ENCODE data around the gene BBS9.
"Not testable (repeated sequence)": the region's sequence is repeated elsewhere in the genome, so short reads cannot be mapped to it uniquely, and the experiment has no call there.

Gene BBS9

DNA sequence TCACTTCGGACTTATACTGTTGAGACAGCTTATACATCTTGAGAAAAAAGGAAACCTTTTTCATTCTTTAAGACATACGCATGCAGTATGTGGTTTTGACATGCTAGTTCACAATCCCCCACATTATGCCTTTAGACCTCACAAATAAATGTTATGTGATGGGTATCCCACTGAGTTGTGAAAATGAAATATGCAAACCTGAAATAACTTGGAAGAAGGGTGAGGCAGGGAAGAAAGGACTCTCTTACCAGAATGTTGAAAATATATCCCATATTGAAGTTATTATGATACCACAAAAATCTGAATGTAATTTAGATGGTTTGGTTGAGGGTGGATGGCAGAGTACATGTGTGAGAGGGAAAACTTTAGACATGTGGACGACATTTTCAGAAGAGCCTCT, 379.8 kb downstream of the BBS9 start:
- DNase-seq: no peak

DNA sequence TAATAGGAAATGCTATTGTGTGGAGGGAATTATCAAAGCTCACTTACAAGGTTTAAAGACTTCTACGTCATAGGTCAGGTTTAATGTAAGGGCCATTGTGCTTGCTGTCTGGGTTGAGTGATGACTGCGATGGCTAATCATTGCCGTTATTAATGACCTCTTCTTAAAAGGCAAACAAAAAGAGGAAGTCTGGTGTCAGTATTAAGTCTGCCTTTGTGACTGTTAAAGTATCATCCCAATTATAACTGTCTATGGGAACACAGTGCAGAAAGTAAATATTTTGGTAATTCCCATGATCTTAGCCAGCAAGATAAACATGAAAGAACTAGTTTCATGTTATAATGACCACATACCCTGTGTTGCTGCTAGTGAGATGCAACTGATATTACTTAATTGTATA, 382.4 kb downstream of the BBS9 start:
- DNase-seq: no peak

DNA sequence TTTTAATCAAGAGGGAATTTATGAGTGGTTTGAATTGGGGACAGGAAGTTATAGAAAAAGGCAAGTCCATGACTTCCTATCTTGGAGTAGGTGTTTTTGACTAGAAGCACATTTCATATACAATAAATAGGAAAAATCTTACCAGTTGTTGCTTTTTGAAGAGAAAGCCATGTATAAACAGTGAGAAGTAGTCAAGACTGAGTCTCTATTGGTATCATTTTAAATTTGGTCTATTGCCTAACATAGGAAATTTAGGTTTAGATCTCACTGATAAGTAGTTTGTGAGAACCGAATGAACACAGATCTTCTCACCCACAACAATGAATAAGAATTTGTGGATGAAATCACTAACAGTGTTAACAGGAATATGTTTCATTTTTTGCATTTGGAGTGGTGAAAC, 387.2 kb downstream of the BBS9 start:
- DNase-seq: no peak

DNA sequence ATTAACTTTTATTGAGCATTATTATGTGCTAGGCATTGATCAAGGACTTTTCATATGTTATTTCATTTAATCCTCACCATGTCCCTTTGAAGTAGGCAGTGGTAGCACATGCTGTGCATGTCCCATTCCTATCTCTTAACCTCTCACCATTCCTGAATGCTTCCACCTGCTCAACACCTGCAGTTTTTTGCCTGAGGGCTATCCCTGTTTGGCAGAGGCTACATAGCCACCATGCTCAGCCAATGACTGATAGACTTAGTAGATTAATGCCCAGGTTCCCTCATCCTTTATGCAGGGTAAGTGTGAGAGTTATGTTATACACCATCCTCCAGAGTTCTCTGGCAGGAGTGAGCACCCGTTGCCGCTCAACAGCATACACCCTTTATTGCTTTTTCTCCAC, 387.8 kb downstream of the BBS9 start:
- DNase-seq: no peak

DNA sequence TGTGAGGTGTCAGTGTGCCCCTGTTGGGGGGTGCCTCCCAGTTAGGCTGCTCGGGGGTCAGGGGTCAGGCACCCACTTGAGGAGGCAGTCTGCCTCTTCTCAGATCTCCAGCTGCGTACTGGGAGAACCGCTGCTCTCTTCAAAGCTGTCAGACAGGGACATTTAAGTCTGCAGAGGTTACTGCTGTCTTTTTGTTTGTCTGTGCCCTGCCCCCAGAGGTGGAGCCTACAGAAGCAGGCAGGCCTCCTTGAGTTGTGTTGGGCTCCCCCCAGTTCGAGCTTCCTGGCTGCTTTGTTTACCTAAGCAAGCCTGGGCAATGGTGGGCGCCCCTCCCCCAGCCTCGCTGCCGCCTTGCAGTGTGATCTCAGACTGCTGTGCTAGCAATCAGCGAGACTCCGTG, 397.6 kb downstream of the BBS9 start:
- DNase-seq: not testable (repeated sequence)

DNA sequence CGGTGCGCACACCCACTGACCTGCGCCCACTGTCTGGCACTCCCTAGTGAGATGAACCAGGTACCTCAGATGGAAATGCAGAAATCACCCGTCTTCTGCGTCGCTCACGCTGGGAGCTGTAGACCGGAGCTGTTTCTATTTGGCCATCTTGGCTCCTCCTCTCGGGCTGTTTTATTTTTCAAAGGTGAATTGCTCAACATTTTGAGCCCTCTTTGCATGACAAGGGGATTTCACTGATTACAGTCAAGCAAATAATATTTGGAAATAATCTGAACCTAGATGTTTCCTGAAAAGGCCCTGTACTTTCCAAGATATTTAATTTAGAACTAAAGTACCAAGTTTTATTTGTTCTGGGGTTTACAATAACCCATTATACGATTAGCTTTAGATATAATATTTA, 398.2 kb downstream of the BBS9 start:
- not testable (repeated sequence) for DNase-seq

DNA sequence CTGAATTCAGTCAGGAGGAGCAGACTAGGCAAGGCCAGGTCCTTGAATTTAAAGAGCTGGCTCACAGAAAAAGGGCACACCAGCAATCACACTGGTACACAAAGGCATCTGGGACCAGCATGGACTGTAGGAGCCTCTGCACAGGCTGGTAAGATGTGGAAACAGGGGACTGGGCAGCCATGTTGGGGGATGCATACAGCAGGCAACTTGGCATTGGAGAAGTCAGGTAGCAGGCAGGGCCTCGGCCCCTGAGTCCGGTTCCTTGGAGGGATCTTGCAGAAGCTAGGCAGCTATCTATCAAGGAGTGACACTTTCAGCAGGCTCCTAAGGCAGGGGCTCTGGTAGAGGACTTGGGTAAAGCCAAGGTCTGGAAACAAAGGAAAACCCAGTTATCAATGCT, 399.7 kb downstream of the BBS9 start:
- no peak for DNase-seq

DNA sequence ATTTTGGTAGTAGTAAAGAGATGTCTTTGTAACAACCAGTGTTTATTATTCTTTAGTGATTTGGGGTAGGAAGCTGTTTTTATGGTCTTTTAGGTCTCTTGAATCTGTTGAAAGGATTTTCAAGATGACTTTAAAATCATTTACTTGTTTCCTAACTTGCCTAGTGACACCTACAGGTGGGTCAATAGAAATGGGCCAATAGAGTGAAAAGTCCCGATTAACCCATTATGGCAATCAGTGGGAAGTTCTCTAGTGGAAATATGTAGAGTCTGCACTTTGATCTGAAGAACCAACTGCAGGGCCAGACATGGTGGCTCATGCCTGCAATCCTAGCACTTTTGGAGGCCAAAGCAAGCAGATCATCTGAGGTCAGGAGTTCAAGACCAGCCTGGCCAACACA, 401.3 kb downstream of the BBS9 start:
- no peak for DNase-seq

DNA sequence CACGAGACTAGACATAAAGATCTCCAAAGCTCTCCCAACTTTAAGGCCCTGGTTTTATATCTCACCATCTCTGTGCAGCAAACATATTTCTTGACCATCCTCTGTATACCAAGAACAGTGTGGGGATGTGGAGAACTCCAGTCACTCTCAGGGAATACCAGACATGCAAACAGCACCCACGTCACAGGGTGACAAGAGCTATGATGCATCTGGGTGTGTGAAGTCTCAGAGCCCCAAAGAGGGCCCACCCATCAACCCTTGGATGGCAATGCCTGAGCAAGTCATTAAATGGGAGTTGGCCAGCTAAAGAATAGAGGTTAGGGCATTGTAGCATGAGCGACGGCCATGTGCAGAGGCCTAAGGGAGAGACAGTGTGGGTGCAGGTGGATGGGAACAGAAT, 402.5 kb downstream of the BBS9 start:
- DNase-seq: no peak

DNA sequence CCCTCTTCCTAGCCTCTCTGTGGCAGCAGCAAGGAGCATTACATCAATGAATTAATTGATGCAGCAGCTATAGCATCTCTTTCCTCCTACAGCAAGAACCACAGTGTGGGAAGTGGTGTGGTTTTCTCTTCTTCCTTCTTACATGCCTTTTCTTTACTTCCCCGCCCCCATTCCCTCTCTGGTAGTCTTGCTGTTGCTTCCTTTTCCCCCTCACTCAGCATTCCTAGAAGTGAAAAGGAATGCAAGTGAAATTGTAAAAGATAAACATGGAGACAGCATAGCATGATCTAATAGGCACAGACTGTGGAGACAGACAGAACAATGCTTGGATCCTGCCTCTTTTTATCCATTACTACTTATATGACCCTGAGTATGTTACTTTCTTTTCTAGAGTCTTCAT, 405.5 kb downstream of the BBS9 start:
- no peak for DNase-seq

DNA sequence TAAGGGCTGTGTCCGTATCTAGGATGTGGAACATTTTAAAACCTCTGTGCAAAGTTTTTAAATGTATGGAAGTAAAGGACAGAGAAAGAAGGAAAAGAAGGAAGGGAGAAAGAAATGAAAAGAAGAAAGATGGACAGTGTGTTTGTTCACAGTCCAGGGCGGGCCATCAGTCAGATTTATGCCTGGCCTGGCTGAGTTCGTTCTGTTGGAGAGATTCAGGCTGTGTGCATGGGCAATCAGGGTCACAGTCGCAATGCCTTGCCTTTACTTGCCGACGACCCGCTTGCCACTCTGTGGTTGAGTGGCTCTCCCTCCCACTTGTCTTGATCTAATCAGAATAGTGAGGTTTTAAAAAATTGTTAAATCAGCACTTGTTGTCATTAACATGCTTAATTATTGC, 406.6 kb downstream of the BBS9 start:
- no peak for DNase-seq

DNA sequence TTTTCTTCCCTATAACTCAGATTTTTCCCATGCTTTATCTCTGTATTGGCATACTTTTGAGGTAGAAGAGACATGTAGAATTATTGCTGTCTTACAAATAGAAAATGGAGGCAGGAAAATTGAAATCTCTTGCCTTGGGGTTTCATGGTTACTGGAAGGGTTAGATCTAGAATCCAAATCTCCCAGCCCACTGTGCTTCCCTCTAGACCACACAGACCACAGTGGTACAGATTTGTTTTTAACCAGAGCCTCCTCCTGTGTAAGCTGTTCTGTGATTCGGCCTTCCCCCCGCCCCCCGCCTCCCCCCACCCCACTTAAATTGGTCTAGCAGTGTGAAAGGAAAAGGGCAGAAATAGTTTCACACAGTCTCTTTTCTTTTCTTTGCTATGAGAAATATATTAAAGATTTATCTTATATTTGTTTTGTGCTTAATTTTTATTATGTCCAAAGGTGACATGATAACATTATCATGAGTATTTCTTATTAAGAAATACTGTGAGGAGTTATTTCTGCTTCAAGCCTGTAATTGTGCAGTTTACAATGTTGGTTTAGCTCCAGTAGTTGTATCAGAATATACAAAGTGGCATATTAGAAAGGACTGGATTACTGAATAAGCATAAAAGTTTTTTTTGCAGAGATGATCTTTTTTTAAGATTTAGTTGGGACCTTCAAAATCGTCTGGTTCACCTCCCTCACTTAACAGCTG, 407.2 kb downstream of the BBS9 start:
- no peak for DNase-seq

DNA sequence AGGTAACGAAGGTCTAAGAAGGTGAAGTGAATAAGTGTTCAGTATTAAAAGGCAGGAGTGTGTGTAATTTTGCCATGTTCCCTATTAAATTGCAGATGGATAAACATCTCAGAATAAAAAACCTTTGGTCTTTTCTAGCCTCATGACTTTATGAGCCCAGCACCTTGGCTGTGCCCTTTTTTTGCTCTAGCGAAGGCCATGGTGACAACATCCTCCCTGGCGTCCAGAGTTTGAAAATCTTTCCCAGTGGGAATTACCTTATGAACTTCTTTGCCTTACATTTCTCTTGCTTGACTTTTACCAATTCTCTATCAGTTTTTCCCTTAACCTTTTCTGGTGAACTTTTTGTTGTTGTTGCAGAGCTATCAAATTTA, 407.7 kb downstream of the BBS9 start:
- no peak for DNase-seq

DNA sequence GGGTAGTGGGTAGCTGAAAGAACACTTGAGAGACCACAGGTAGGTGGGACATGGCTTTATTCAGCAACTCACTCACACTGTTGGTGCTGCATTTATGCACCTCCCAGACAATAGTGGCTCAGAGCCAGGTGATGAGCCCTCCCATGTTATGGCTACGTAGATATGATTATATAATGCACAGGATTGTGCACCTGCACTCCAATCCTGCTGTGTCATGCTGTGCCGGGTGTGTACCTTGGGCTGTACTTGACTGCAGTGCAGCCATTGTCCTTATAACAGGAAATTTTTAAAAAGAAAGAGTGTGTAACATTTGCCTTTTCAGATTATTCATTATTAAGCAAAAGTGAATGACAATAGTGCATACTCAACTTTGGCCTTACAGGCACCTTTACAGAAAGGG, 409.8 kb downstream of the BBS9 start:
- DNase-seq: no peak

DNA sequence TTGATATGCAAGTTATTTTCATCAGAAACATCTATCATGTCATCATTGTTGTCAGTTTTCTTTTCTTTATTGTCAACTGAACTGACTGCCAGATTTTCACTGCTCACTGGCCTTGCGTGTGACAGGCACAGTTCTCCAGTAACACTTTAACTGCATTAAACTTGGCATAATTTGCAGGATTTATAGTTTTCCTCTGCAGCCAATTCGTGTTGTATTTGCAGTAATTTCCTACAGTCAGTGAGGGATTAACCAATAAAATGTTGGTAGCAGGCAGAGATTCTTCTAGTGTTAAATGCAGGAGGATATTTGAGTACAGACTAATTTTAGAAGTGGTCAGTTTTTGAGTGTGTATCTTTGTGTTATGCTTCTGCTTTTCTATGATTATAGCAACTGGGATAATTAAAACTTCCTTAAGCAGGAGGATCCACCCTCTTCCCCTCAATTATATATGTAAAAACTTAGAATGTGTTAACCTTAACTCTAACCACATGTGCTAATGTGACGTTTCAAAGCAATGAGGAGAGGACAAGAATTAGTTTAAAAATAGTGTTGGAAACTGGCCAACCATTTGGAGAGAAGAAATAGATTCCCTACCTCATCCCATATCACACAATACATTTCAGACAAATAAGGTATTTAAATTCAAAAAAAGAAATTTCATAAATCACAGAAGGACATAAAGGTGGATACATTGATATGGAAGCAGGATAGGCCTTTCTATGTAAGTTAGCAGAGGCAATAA, 410.5 kb downstream of the BBS9 start:
- no peak for DNase-seq

DNA sequence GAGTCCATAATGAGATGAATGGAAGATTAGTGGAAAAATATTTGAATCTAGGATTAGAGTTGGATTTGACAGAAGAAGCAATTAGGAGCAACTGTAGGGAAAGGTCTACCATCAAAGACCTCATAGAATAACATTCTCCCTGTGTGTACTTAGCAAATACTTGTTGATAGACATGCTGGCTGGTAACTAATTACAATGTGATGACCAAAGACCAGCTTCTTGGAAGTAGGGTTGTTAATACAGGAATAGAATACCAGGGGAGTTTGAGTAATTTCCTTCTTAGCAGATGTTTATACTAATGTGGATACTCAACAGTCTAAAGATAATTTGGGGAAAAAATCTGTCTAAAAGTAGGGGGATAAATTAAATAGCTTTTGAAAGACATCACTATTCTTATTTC, 418.5 kb downstream of the BBS9 start:
- DNase-seq: peak; percentile 78 to 84

DNA sequence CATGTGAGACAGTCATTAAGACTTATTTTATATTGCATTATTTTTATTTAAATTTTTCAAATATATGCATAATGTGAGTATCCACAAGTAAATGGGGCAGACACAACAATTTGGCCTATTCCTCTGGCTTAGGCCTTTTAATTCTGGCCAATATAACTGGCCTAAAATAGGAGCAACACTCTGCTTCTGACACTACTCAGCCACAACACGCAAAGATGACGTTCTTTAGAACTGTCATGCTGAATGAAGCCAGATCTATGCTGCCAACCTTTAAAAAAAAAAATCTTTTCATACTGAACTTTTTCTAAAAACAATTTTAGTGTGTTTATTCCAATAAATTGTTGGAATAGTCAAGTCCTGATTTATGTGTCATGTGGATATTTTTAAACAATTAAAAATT, 421.0 kb downstream of the BBS9 start:
- DNase-seq: no peak

DNA sequence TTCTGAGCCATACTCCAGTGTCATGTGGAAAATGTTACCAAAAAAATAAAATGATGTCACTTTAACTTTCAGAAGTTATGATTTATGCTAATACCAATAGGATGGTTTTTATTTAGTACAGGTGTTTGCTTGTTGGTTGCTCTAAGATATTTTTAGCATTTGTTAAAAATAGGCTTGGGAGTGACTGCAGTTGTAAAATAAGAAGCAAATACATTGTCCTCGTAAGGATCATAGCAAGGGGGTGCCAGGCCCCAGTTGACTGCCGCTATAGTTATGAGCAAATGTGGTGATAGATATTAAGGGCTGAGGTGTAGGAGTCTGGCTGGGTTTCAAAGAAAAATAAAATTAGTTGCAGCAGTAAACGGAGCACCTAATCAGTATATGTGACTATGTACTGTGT, 421.6 kb downstream of the BBS9 start:
- DNase-seq: no peak

DNA sequence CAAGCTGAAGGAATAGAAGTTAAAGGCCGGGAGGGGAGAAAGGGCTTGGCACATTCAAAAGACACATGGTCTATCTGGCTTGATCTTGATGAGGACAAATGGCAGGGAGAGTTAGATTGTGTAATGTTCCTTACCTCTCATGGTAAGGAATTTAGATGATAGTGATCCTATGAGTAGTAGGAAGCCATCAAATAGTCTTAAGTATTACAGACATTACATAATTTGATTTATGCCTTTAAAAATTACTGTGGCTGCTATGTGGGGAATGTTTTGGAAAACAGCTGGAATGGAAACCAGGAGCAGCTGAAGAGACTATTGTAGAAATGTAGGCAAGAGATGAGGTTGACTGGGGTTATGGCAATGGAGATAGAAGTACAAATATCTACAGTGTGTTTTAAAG, 424.7 kb downstream of the BBS9 start:
- DNase-seq: no peak

DNA sequence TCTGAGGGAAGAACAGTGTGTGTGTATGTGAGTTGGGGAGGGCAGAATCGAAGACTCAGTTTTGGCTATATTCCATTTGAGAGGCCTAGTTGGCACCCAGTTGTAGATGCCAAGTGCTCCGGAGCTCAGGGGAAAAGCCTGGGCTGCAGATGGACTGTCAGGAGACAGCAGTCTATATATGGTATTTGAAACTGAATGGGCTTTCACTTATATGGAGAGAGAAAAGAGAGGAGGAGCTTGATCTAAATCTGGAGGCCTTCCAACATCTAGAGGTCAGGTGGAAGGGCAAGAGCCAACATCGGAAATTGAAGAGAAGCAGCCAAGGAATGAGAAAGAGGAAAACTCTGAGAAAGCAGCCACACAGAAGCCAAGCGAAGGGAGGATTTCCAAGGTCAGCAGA, 425.2 kb downstream of the BBS9 start:
- DNase-seq: no peak

DNA sequence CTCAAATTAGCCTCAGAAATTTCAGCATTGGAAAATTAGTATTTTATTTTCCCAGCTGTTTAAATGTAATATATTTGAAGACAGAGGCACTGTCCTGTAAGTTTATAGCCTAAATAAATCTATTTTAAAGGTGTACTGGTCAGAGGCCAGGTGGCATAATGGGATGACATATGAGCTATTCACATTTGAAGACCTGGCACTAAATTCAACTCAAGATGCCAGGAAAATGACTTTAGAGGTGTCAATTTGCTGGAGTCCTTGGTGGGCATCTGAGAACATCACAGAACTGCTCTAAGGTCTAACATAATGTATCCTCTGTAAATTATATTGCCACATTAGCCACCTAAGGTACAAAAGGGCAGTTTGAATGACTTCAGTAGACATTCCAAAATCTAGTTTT, 427.1 kb downstream of the BBS9 start:
- no peak for DNase-seq

DNA sequence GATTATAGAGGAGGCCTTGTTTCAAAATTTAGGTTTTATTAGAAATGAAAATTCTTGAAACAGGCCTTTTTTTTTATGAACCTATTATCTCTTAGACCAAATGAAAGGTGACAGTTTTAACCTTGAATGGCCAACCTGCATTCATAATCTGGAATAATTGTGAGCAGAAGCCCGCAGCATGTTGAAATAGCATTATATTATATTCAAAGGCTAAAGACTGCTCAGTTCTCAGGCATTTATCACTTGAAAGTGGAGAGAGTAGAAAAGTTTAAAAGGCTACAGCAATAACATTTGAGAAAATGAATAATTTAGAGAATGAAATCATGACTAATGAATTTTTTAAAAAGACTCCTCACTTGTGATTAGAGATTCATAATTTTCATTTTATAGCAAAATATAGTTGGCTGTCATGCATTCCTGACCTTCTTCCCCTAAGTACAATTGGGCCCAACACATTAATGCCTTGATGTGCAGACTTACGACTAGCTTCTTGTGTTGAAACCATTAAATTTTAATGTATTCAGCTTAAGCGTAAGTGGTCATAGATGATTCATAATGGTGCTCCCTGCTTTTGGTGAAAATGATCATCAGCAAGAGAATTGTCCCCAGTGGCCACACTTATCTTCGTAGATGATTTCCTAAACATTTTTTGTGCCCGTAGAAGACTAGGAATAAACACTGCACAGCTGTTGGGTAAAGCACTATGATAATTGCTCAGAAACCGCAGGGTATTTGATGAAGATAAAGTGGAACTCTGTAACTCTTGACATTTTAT, 429.4 kb downstream of the BBS9 start:
- DNase-seq: no peak

DNA sequence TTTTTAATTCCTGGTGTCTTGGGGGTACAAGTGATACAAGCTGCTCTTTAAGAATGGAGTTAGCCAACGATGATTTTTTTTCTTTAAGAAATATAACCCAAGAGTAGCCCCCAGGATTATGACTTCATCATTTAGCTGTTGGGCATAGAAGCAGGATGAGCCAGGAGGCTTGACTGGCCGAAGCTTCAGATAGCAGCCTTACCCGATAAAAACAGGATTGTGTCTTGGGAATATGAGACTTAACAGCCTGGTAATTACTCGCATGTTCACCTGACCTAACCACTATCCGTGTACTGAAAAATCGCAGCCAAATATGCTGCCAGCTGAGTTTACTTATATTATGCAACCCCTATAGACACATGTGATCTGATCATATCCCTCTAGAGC, 430.0 kb downstream of the BBS9 start:
- DNase-seq: no peak

DNA sequence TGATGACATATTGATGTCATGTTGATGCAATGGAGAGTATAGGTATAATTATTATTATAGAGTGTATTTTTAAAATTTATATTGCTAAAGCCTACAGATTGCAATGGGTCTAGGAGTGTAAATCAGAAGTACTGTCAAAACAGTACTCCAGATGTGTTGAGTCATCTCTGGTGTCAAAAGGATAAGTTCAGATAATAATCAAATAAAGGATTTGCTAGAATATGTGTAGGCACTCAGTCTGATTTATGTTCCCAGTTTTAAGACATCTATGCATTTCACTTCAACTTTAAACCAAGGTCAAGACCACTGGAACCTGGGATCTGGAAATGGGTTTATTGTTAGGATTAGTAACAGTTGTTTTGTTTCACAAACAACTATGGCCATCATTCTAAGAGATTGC, 433.6 kb downstream of the BBS9 start:
- DNase-seq: no peak

All from NCI-H1930 (cell line).